Smooth muscle cell of the coronary artery (primary cell): Measurements from ENCODE around the gene LSG1. TPM values are rescaled to one million over a fixed set of nuclear protein-coding genes. Genes with fewer than 3 reads are reported as not detected.

ENCODE experiments used
- total RNA-seq: library from RNA; depleted of rRNA; stranded (reverse); fragments of >200 nt; gene quantifications from 2 replicates; pipeline ENCODE4 v1.2.3, GENCODE V29; 2014; ENCODE audit warnings: low replicate concordance

The LSG1 gene
- 27.1 and 29.5 TPM in 2 replicates for total RNA-seq

DNA sequence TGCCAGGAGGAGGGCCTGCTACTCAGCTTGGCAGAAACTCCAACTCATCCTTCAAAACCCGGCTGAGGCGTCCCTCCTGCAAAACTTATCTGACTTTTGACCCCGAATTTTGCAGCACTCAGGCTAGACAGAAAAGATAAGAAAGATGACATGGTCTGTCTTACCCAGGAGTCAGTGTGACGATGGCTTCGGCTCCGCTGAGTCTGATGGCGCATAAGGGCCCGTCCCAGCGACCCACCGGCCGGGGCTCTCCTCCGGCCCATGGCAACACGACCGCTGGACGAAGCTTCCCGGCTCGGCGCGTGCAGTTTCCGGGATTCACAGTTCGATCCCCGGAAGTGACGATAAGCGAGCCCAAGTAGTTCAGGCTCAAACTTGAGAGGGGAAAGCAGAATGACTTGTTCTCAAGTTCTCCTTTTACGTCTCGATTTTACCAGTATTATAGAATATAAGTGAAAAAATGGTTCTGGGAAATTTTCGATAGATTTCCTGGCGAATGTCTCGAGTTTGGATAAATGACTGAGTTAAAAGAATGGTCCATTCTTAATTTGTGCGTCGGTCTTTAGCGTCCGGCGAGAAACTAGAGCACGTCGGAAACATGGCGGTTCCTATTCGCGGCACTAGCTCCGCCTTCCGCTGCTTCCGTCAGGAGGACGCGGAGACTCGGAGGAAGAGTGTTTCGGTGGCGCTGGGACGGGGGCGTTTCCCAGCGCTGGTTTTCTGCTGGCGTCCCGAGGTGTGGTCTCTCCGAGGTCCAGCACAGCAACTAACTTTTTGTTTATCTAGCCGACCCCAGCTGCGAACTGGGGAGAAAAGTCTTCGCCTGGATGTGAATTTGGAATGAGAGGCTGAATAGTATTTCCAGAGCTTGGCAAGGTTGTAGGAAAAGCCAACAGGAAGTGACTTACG lies at the start of gene LSG1:
LSG1 (minus strand) TSS at position 292 of the 909 bp plus-strand sequence; CDS start at position 263, 29 bp downstream.

DNA sequence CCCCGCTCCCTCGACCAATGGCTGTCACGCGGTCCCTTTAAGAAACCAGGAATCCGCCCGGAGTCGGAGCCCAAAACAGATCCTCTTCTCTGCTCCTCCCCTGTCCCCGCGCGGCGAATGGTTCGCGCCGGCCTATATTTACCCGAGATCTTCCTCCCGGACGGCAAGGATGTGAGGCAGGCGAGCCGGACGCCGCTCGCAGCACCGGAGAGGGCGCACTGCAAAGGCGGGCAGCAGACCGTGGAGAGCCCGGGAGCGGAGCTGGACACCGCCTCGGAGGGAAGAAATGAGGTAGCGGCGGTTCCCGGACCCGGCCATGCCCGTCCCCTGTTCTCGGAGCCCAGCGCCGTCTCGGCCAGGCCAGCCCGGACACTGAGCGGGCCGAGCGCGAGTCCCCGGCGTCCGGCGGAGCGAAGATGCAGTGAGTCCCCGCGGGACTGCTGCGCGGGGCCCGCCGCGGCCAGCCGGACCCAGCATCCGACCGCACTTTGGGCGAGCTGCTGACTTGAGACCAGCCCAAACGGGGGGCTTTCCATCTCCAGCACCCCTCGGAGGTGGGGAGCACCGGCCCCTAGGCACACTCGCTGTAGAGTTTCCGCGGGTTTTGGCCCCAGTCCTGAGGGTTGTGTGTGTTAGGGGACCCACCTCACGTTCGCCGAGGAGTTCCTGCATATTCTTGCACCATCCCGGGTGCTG lies 13.9 kb upstream of the LSG1 start, which contains the start of gene FAM43A:
FAM43A (plus strand) TSS at position 166 of the 696 bp plus-strand sequence. CDS start 944 bp downstream, outside the sequence.

DNA sequence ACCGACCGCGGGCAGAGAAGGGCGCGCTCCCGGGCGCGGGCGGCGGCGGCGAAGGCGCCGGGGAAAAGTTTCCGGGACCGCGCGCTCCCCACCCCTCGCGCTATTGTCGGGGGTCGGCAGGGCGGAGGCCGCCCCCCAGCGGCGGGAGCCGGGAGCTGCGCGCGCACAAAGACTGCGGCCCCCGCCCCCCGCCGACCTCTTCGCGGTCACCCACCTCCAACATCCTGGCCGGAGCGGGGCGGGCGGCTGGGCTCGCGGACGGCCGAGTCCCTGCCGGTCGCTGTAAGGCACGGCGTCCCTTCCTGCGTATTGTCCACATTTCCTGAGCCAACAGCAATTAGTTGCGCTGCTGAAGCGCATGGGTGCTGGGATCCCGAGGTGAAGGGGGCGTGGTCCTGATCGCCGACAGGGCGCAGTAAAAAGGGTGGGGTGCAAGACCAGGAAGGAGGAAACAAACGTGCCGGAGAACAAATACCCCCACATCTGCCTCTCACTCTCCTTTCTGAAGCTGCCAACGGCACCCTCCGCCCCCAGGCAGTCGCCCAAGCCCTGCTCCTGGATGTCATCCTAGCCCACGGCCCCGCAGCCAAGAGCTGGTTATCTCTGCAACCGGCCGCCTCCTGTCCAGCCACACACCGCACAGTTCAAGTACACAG lies 38.5 kb downstream of the LSG1 start, which contains the start of gene TMEM44:
TMEM44 (minus strand) TSS at position 71 of the 656 bp plus-strand sequence. CDS start 204 bp downstream, outside the sequence.

Other genes starting within 250 kb of the LSG1 start
- 195 and 1,354 TPM in 2 replicates for gene ATP13A3, start 185.2 kb downstream of the LSG1 start, total RNA-seq
- 8.4 and 35.2 TPM in 2 replicates for gene TMEM44, start 38.8 kb downstream of the LSG1 start, total RNA-seq
- gene FAM43A, start 13.7 kb upstream of the LSG1 start, total RNA-seq: 9.8 and 37.3 TPM in 2 replicates